DMS 273 treated with DMSO at 0.1 percent for 48 hours (cell line): ENCODE data around the gene SEMA5A.
"Not testable (repeated sequence)": the region's sequence is repeated elsewhere in the genome, so short reads cannot be mapped to it uniquely, and the experiment has no call there.

Experiments used
- DNase-seq: peaks from one replicate; lab custom pipeline; 2025; lab: John Stamatoyannopoulos, UW

The SEMA5A gene

DNA sequence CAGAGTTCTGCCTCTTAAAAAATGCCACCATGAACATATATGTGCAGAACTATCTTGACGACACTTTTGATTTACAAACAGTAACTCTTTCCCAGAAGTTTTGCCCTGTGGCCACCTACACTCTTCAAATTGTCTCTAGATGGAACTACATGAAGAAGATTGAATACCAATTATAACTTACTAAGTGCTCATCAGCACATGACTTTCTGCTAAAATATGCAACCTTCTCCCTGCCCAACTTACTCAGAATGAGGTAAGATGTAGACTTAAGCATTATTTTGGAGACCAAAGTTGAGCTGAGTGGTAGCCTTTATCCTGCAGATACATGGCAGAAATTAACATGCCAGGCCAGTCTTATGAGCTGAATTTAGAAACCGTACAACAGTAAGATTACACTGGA is 105.4 kb downstream of the SEMA5A start:
- no peak for DNase-seq

DNA sequence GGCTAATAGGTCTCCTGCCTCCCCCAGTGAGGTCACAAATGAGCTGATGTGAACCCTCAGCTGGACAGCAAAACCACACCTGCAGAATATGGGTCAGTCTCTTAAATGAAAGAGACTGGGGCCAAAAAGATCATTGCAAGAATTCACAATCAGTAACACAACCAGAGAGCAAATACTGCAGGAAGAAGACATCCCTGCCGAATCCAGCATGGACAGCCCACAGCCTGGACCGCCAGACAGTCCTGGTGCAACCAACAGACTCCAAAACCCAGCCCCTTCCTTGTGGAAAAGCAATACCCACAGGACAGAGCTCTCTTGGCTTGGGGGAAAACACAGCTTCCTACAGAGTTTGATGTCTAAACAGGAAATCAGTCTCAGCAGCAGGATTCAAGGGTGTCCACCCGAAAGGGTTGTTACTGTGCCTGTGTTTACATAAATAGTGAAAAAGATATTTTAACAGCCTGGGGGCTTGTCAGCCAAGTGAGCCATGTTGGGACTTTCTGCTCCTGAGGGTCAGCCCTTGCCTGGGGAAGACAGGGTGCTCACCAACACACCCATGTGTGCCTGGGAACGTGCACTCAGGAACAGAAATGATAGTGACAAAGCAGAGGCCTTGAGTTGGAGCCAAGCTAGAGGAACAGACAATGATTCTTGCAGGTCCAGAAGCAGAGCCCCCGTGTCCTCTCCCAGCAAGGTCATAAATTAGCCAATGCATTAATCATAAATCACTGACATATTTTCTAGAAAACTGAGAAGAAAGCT is 106.2 kb downstream of the SEMA5A start:
- no peak for DNase-seq

DNA sequence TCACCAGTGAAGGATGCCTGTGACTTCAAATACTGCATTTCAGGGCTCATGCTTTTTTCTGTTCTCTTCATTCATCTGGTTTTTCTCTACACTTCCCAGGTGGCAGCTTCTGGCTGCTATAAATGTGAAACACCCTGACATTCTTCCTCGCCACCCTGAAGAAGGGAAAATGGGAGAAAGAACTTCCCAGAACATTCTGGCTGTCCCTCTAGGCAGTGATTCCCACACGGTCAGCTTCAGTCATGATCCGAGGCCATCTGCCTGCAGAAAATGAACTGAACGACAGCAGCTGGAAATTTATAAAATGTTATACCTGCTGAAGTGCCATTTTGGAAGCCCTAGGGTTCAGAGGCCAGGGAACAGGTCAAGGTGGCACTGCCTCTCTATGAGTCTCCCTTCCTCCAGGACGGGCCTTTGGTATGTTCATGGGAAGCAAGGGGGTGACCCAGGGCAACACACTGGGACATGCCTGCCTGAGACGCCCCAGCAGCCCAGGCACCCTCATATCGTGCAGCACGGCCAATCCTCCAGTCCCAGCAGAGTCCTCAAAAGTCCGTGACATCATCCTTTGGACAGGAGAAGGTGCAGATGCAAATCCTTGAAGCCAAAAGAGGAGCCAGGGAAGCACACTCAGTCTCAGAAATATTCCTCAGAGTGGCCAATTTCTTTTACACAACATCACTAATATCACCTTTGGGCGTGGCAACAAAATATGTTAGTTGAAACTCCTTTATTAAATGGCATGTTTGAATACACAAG is 107.1 kb downstream of the SEMA5A start:
- no peak for DNase-seq

DNA sequence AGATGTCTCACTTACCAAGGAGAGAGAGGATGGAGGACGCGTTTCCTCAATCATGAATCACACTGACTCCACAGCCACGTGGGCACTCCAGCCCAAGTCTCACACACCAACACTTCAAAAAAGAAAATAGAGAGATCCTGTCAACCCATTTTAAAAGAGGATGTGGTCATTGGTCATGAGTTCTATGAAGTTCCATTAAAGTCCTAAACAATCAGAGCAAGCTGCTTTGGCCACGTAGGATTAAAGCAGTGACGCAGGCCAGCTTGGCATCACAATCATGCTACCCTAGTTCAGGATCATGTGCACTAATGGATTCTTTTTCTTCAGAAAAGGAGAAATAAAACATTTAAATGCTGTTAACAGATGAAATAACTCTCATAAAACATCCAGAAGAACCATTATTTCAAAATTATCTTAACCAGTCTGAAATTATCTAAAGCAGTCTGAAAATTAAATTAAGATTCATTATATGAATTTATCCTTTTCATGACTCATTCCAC is 108.1 kb downstream of the SEMA5A start:
- DNase-seq: no peak

DNA sequence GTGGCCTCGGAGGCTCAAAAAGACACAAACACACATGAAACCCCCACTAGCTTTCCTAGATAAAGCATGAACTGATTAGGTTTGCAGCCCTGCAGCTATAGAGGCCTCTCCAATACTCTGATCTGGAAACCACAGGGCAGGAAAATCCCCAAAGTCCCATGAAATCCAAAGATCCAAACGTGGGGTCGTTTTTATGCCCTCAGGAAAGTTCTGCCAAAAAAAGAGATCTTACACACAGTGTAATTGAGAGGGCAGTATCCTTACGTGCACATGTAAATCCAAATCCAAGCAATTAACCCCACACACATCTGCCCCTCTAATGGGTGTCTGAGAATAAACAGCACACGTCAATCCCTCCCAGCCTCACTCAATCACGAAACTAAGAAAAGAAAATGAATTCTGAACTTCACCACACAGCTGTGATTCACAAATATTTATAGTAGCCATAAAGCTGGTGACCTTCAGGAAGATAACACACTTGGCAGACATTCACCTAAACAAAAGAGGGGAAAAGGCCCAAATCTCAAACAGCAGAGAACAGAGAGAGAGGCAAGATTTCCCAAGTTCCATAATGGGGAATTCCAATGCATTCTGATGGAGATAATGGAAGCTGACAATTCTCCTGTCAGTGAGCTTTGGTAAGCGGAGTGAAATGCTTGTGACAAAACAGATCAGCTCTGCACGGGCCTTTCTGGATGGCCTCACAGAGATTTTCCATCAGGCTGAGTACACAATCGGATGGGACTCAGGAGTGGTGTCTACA is 114.2 kb downstream of the SEMA5A start:
- DNase-seq: no peak

DNA sequence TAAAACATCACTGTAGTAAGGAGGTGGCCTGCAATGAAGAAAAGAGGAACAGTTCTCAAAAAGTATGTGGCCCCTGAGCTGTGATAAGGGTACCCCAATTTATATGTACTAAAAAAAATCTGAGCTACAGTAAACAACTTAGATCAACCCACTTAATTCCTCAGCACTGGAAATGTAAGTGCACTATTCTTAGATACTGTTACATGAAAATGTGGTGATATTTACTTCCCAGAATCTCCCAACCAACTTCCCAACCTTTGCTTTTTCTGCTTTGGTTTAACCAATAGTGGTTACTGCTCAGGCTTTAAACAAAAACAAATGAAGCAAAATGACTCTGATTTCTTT is 114.8 kb downstream of the SEMA5A start:
- no peak for DNase-seq

DNA sequence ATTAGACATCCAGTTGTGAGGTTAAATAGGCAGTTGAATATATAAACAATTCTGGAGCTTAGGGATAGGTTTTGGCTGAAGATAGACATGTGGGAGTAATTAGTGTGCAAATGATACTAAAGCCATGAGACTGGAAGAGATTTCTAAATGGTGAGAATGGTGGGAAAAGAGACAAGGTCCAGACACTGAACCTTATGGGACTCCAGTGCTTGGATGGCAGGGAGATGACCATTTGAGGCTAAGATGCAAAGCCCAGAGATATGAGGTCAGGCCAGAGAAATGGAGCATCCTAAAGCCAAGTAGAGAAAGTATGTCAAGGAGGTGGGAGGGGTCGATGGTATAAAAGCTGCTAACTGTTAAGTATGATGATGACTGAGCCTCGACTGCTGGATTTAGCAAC is 115.6 kb downstream of the SEMA5A start:
- no peak for DNase-seq

DNA sequence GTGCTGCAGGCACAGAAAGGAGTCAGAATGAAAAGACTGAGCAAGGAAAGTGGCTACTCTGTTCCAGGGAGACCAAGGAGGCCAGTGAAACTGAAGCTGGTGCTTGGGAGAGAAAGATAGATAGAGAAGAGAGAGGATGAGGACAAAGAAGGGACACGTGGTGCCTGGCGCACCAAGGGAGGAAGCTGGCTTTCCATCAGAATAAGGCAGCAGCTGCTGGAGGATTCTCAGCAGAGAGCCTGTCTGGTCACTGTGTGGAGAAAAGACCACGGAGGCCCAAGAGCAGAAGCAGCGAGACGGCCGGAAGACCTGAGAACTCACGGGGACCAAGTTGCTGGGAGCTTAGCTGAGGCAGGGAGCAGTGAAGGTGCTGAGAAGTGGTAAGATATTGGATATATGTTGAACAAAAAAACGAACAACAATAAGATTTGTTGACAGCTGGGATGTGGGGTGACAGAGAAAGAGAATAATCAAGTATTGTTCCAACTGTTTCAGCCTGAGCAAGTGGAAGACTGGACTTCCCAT is 116.1 kb downstream of the SEMA5A start:
- no peak for DNase-seq

DNA sequence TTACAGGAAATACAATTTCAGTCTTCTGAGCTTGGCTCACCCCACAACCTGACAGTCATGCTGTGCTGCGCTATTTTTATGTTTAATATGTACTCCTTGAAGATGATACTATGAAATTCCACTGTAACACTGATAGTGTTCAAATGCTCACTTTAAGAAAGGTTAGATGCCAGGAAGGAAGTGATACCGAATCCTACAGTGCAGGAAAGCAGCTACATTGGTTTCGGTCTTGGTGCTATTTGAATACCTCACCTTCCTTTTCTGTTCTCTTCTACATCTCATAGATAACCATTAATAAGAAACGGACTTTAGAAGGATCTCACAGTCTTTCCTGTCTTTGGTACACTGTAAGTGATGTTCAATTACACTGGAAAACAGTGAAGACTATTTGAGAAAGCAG is 117.6 kb downstream of the SEMA5A start:
- no peak for DNase-seq

DNA sequence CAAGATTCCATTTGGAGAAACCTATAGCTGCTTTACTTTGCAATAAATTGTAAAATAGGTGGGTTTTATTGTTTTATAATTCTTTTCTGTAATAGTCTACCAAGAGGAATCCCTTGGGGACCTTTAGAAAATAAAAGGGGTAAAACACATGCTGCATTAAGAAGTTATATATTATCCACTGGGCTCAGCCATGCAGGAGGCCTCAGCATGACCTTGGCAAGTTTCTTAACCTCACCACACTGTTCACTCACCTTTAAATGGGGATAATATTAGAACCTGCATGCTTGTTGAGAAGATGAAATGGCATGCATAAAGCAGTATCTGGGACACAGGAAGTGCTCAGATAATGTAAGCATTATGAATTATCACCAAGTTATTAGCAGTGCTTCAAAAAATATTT is 120.2 kb downstream of the SEMA5A start:
- no peak for DNase-seq

DNA sequence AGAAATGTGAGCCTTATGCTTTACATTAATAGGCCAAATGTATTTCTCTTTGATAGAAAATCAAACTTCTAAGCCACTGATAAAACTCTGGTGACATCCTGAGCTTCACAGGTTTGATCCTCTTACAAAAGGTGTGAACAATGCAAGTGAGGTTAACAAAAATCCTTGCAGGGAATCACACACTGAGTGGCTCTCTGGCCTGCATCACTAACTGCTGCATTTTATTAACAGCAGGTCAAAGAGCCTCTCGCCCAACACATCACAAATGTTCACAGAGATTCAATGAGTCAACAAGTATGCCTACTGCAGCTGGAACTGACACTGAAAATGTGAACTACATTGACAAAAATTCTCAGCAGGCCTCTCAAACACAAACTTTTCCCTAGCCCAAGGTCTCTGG is 122.3 kb downstream of the SEMA5A start:
- no peak for DNase-seq

DNA sequence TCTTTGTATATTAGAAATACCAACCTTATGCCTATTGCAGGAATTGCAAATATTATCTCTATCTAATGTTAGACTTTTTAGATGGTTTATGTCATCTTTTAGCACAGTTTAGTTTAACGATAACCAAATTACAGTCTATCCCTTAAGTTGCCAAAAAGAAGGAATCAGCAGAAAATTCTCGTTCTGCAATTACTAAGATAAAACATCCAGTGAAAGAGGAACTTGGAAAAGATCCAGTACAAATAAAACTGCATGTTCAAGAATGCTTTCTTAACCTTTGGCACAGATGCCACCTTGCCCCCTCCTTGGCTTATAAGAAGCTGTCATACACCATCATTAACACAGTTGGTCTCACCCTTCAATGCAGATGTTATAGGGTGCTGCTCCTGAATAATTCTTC is 124.0 kb downstream of the SEMA5A start:
- no peak for DNase-seq

DNA sequence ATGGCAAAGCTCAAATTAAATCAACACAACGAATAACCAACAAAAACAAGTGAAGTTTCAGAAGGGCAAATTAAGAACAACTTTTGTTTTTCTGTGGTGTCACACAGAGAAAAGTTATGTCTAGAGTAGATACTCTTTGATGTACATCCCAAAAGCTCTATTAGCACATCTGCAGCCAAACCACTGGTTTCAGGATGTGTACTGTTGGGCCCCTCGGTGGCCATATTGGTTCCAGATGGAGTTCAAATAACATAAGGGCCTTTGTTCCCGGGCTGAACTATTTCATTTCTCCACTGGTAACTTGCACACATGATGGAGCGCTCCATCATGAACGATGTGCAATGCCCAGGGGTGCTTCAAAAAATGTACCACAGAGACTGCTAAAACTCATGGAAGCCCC is 126.1 kb downstream of the SEMA5A start:
- DNase-seq: no peak

DNA sequence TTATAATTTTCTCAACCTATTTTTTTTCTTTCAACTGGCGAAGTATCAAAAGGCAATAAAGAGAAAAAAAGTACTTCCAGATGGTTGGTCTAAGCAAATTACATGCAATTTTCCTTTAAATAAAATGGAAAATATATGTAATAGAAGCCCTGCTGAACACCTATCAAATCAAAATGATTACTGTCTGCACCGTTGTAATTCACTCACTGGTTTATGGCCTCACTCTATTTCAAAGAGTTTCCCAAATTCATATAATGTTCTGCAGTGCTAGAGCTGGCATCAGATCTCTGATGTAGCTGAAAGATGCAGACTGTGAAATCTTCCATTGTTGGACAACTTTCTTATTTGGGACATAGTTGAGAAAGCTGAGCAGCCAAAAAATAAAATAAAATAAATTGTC is 130.3 kb downstream of the SEMA5A start:
- no peak for DNase-seq

DNA sequence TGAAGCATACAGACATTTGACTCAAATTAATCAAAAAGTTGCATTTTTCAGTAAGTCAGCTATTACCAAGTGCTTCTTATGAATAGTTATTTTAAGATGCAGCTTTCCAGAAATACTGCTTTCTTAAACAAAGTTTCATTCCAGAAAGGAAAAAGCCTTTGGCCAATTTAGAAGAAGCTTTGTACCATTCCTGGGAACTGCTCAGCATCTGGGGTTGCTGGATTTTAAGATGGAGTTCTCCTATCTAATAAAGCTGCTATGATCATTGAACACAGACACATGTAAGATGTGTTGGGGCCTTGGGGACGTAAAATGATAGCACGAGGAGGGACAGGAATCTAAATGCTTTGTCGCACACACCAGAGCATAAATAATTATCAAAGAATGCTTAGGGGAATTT is 130.8 kb downstream of the SEMA5A start:
- no peak for DNase-seq

DNA sequence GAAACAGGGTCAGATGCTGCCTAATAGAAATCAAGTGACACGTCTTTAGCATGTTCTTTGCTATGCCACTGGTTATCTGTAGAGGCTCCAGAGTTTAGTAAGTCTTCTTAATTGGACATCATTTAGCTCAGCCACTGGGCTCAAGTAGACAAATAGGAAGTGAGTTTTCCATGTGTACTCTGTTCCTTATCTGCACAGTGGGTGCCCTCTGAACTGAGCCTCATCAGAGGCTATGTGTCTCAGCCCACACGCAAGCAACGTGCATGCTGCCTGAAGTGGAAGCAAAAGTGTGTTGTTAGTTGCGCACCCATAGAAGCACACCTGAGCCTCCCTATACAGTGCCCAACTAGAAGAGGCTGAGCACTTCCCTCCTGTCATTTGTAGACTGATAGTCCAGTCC is 134.7 kb downstream of the SEMA5A start:
- DNase-seq: no peak

DNA sequence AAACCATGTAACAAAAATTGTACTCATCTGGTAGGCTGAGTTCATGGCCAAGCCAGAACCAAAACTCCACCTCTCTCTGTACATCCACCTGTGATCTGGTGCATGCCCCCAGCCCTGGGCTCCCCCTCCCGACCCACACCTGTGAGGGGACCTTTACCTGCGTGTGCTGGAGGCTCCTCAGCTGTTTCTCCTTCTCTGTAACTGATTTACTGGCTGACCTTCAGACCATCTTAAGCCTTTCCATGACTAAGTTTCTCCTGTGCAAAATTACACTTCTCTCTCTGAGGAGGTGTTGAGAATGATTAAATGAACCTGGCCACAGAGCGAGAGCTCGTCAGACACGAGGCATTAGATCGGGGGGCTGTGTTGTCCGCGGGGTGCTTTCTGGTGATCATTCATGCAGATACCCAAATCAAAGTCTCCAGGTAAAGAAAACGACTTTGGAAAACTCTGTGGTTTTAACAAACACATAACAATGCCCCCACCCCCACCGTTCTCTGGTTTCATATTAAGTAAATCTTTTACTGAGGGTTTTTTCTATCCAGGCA is 136.4 kb downstream of the SEMA5A start:
- no peak for DNase-seq

DNA sequence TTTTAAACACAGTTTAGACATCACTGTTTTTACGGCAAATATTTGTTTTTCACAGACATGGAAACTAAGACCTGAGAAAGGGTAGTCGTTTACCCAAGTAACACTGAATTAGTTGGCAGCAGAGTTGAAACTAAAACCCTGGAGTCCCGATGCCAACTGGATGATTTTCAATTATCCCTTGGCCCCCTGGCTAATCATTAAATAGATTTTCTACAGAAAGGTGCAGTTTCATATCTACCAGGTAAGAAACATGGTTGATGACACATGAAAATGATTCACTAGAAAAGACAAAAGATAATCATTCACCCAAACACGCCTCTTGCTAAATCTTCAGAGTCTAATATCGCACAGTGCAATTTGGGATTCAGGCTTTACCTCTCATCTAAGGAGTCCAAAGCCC is 136.9 kb downstream of the SEMA5A start:
- no peak for DNase-seq

DNA sequence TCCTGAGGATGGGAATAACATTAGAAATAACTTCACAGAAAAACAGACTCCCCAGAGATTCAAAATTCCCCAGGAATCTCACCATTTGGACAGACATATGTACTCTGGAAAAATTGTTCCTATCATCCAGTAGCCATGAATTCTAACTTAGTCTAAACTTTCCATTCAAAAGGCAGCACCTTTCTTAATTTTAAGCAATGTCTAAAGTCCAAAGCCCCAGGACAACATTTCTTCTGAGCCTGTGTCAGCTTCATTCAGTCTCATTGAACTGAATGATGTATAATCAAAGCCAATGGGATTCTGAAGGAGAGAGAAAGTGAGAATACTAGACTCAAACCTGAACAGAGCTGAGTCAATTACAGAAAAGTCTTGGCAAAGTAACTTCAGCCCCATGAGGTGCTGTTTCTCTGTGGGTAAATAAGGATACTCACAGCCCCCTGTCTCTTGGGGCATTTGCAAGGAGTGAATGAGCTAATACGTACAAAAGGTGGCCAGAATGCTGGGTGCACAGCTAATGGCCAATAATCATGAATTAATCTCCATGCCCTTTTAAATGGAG is 140.6 kb downstream of the SEMA5A start:
- no peak for DNase-seq

DNA sequence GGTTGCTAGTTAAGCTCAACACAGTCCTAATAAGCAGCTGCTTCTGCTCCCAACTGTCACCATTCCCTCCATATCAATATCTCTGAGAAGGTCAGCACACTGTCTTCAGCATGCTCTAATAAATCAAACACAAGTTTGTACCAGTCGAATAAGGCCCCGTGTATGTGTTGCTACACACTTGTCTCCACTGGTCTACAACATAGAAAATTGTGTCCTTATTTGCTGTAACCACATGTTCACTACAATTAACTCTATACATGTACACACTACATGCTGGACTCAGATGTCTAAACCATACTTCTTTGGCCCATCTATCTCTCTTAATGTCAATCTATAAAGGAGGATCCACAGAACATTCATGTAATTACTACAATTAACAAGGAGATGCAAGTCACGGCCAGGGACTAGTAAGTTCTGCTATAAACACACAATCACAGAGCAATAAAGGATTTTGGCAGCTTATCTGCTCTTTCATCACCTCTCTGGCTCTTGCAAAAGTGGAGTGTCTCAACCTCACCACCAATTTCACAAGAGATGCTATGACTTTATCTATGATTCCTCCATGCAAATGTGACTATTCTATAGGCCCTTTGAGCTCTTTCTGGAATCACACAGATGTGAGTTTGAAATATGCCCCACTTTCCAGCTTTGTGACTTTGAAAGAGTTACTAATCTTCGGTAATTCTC is 143.9 kb downstream of the SEMA5A start:
- DNase-seq: no peak

DNA sequence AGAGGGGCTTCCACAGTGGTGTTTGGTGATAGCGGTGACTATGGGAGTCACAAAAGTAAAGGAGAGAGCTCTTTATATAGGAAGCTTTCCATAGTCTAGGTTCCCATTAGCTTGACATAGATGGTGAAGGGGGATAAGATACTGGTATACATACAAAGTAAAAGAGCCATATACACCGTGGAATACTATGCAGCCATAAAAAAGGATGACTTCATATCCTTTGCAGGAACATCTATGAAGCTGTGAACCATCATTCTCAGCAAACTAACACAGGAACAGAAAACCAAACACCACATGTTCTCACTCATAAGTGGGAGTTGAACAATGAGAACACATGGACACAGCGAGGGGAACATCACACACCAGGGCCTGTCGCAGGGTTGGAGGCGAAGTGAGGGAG is 146.1 kb downstream of the SEMA5A start:
- DNase-seq: not testable (repeated sequence)
